SK-N-SH (cell line): ENCODE data around the gene USP36. TPM values are rescaled to one million over a fixed set of nuclear protein-coding genes. Genes with fewer than 3 reads are reported as not detected.

Experiments used
- CTCF ChIA-PET: fragments of 300-600, 350-600 bp; formaldehyde crosslinking; extraction: SDS; loops from one replicate; lab custom pipeline; 2021; lab: Yijun Ruan, JAX
- POLR2A ChIA-PET: fragments of 350-600 bp; sonication (Branson Sonifier 250); formaldehyde crosslinking; extraction: SDS; loops from one replicate; lab custom pipeline; 2020; ENCODE audit warnings: antibody characterized with exemption, inconsistent platforms; lab: Yijun Ruan, JAX
- DNase-seq: peaks from one replicate; pipeline ENCODE4 v3.0.0; 2012
- H2AFZ ChIP-seq: fragments of 200-600 bp; sonication (generic); 2 replicates; pipeline ENCODE4 v1.8.1; 2016; ENCODE audit warnings: antibody characterized with exemption, mild to moderate bottlenecking, low read depth
- H3F3A ChIP-seq: fragments of 200-600 bp; sonication (generic); replicated peaks from 2 replicates; pipeline ENCODE3; 2016; ENCODE audit warnings: antibody characterized with exemption, mild to moderate bottlenecking; ENCODE audit not compliant: insufficient read depth
- H3K27ac ChIP-seq, 2 experiments: fragments of 200-500 bp in 1 of 2; fragments of 200-600 bp in 1 of 2; sonication (Bioruptor generic) in 1 of 2; sonication (generic), shearing (Covaris generic) in 1 of 2; 2 replicates each; pipeline versions ENCODE4 v1.5.1 to v1.6.1; 2014 to 2016; ENCODE audit warnings: low read depth in 2 of 2, inconsistent platforms in 1 of 2, low read length in 1 of 2, mild to moderate bottlenecking in 1 of 2, mixed read lengths in 1 of 2
- H3K27me3 ChIP-seq: fragments of 200-600 bp; sonication (generic), shearing (Covaris generic); 2 replicates; pipeline ENCODE4 v1.6.1; 2016; ENCODE audit warnings: mixed run types; ENCODE audit not compliant: insufficient read depth
- H3K36me3 ChIP-seq, 2 experiments: fragments of 200-500 bp in 1 of 2; fragments of 200-600 bp in 1 of 2; sonication (Bioruptor generic) in 1 of 2; sonication (generic) in 1 of 2; replicated peaks in 1 of 2; 2 replicates each; pipeline versions ENCODE3 to v1.5.1; 2014 to 2016; ENCODE audit warnings: low read length in 1 of 2, mild to moderate bottlenecking in 1 of 2; ENCODE audit not compliant: insufficient read depth in 2 of 2, control insufficient read depth in 1 of 2
- H3K4me1 ChIP-seq, 2 experiments: fragments of 200-500 bp in 1 of 2; fragments of 200-600 bp in 1 of 2; sonication (Bioruptor generic) in 1 of 2; sonication (generic), shearing (Covaris generic) in 1 of 2; 2 replicates each; pipeline versions ENCODE4 v1.5.1 to v1.6.1; 2014 to 2016; ENCODE audit warnings: low read depth in 1 of 2, low read length in 1 of 2, mixed run types in 1 of 2; ENCODE audit not compliant: insufficient read depth in 2 of 2, control insufficient read depth in 1 of 2
- H3K4me2 ChIP-seq: fragments of 200-600 bp; sonication (generic), shearing (Covaris generic); 2 replicates; pipeline ENCODE4 v1.6.1; 2017; ENCODE audit warnings: mixed run types
- H3K4me3 ChIP-seq, 2 experiments: fragments of 200-500 bp in 1 of 2; fragments of 200-600 bp in 1 of 2; sonication (Bioruptor generic) in 1 of 2; sonication (generic), shearing (Covaris generic) in 1 of 2; 2 replicates each; pipeline versions ENCODE4 v1.5.1 to v1.8.1; 2014 to 2016; ENCODE audit warnings: low read depth in 2 of 2, inconsistent platforms in 1 of 2, low read length in 1 of 2, mild to moderate bottlenecking in 1 of 2, mixed read lengths in 1 of 2, moderate library complexity in 1 of 2
- H3K79me2 ChIP-seq: fragments of 200-600 bp; sonication (generic); 2 replicates; pipeline ENCODE4 v1.8.1; 2017; ENCODE audit warnings: mild to moderate bottlenecking; ENCODE audit not compliant: insufficient read depth
- H3K9ac ChIP-seq: fragments of 200-600 bp; sonication (generic); 2 replicates; pipeline ENCODE4 v1.6.1; 2017; ENCODE audit warnings: mixed run types
- H3K9me2 ChIP-seq: fragments of 200-600 bp; sonication (generic); 2 replicates; pipeline ENCODE4 v1.6.1; 2017; ENCODE audit warnings: mixed run types
- H3K9me3 ChIP-seq: fragments of 200-600 bp; sonication (generic); 2 replicates; pipeline ENCODE4 v1.6.1; 2017; ENCODE audit warnings: mixed run types, mild to moderate bottlenecking, moderate library complexity
- H4K20me1 ChIP-seq: fragments of 200-600 bp; sonication (generic); 2 replicates; pipeline ENCODE4 v1.6.1; 2017; ENCODE audit warnings: mild to moderate bottlenecking, mixed run types; ENCODE audit not compliant: insufficient read depth
- EZH2phosphoT487 ChIP-seq: fragments of 200-600 bp; sonication (generic); IDR thresholded peaks from 2 replicates; pipeline ENCODE4 v1.6.1; 2017; ENCODE audit warnings: low read depth, mixed run types, mild to moderate bottlenecking, antibody characterized with exemption, moderate library complexity, borderline replicate concordance
- FOSL2 ChIP-seq: IDR thresholded peaks from 2 replicates; pipeline ENCODE4 v1.4.0; 2012; ENCODE audit warnings: low read depth, mild to moderate bottlenecking, moderate library complexity, borderline replicate concordance
- FOXM1 ChIP-seq: IDR thresholded peaks from 2 replicates; pipeline ENCODE4 v1.4.0; 2012; ENCODE audit warnings: low read depth, mild to moderate bottlenecking
- GABPA ChIP-seq: IDR thresholded peaks from 2 replicates; pipeline ENCODE4 v1.4.0; 2012; ENCODE audit warnings: low read depth, mild to moderate bottlenecking
- GATA2 ChIP-seq: sonication (generic); formaldehyde crosslinking; IDR thresholded peaks from 2 replicates; pipeline ENCODE4 v1.5.0; 2020; ENCODE audit warnings: mild to moderate bottlenecking, missing genetic modification reagents
- NFIC ChIP-seq: IDR thresholded peaks from 2 replicates; pipeline ENCODE4 v1.4.0; 2012; ENCODE audit warnings: borderline replicate concordance
- RAD21 ChIP-seq: IDR thresholded peaks from 2 replicates; pipeline ENCODE4 v1.6.1; 2012; ENCODE audit warnings: mild to moderate bottlenecking, low read length
- RCOR1 ChIP-seq: fragments of 150-350 bp; IDR thresholded peaks from 2 replicates; pipeline ENCODE4 v1.6.1; 2017; ENCODE audit warnings: antibody characterized with exemption, low read length
- SIN3A ChIP-seq: IDR thresholded peaks from 2 replicates; pipeline ENCODE4 v1.6.1; 2012; ENCODE audit warnings: low read depth, mild to moderate bottlenecking, low read length, moderate library complexity, borderline replicate concordance
- SMC3 ChIP-seq: IDR thresholded peaks from 2 replicates; pipeline ENCODE4 v1.6.1; 2012; ENCODE audit warnings: low read depth, low read length, improper control_type of control experiment
- TAF1 ChIP-seq: IDR thresholded peaks from 2 replicates; pipeline ENCODE4 v1.6.1; 2012; ENCODE audit warnings: low read depth, mild to moderate bottlenecking, low read length, moderate library complexity, borderline replicate concordance
- TCF12 ChIP-seq: IDR thresholded peaks from 2 replicates; pipeline ENCODE4 v1.4.0; 2012
- TEAD4 ChIP-seq: IDR thresholded peaks from 2 replicates; pipeline ENCODE4 v1.4.0; 2012; ENCODE audit warnings: mild to moderate bottlenecking, borderline replicate concordance; ENCODE audit not compliant: insufficient read depth
- YY1 ChIP-seq: IDR thresholded peaks from 2 replicates; pipeline ENCODE4 v1.4.0; 2012; ENCODE audit warnings: low read depth, mild to moderate bottlenecking
- WGBS: methylation state at CpG from one replicate; pipeline ENCODE4 v1.1.6; 2017; ENCODE audit warnings: low lambda C conversion rate; 5-methylcytosine and 5-hydroxymethylcytosine counted together
- polyA plus RNA-seq, 3 experiments: library from polyadenylated mRNA; depleted of rRNA; stranded (reverse); fragments of >200 nt; gene quantifications; 2 replicates each; pipeline ENCODE4 v1.2.3, GENCODE V29; 2012
- TF ChIP-seq, protein P1 (sequence below): IDR thresholded peaks from 2 replicates; pipeline ENCODE4; 2012
- TF ChIP-seq, protein P2 (sequence below): fragments of 200-600 bp; sonication (generic); IDR thresholded peaks from 2 replicates; pipeline ENCODE4 v1.6.1; 2017; ENCODE audit warnings: antibody characterized with exemption, mild to moderate bottlenecking, moderate library complexity
- TF ChIP-seq, protein P3 (sequence below): IDR thresholded peaks from 2 replicates; pipeline ENCODE4 v1.6.1; 2012; ENCODE audit warnings: mild to moderate bottlenecking, low read depth, low read length, moderate library complexity
- TF ChIP-seq, protein P4 (sequence below): IDR thresholded peaks from 2 replicates; pipeline ENCODE4 v1.4.0; 2012; ENCODE audit warnings: low read depth, borderline replicate concordance
- TF ChIP-seq, protein P5 (sequence below): IDR thresholded peaks from 2 replicates; pipeline ENCODE4 v1.4.0; 2012; ENCODE audit warnings: low read depth
- TF ChIP-seq, protein P6 (sequence below): IDR thresholded peaks from 2 replicates; pipeline ENCODE4 v1.4.0; 2012; ENCODE audit warnings: low read depth, borderline replicate concordance

The USP36 gene
- polyA plus RNA-seq, 1 of the 3 experiments (the other 2 are of a cell fraction) = 34.6 TPM

DNA sequence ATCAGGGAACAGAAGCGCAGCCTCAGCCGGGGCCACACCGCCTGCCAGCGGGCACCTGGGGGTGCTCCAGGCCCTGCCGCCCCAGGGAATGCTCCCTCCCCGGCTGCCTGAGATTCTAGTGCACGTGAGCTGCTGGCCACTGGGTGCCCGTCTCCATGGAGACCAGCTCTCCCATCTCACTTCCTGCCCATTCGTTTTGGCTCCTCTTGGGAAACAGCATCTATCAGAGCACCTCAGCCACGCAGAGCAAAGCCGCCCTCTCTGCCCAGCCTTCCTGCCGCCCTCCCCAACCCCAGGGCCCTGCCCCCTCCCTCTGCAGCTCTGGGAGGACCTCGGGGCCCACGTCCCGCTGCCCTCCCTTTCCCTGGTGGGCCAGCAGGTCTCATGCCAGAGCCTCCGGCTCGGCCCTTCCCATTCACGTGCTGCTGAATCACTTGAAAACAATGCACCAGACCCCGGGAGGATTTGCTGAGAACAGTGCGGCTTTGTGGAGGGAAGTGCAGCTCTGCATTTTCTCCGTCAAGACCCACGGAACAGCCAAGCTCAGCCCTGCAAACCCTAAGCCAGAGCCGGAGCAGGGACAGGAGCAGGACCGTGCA lies 43.0 kb upstream of the USP36 start (continued):
- TF ChIP-seq NFIC (peak; percentile 74), TCF12 (peak; percentile 93), FOSL2 (peak; percentile 98), GATA2 (CRISPR knock-in tag) (no peak), TEAD4 (peak; percentile 89), GABPA (no peak; the same call in 1 of the 2 replicates), TAF1 (peak; percentile 92)
- TF ChIP-seq, protein P1, sequence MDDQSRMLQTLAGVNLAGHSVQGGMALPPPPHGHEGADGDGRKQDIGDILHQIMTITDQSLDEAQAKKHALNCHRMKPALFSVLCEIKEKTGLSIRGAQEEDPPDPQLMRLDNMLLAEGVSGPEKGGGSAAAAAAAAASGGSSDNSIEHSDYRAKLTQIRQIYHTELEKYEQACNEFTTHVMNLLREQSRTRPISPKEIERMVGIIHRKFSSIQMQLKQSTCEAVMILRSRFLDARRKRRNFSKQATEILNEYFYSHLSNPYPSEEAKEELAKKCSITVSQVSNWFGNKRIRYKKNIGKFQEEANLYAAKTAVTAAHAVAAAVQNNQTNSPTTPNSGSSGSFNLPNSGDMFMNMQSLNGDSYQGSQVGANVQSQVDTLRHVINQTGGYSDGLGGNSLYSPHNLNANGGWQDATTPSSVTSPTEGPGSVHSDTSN = peak; percentile 65
- TF ChIP-seq, protein P2, sequence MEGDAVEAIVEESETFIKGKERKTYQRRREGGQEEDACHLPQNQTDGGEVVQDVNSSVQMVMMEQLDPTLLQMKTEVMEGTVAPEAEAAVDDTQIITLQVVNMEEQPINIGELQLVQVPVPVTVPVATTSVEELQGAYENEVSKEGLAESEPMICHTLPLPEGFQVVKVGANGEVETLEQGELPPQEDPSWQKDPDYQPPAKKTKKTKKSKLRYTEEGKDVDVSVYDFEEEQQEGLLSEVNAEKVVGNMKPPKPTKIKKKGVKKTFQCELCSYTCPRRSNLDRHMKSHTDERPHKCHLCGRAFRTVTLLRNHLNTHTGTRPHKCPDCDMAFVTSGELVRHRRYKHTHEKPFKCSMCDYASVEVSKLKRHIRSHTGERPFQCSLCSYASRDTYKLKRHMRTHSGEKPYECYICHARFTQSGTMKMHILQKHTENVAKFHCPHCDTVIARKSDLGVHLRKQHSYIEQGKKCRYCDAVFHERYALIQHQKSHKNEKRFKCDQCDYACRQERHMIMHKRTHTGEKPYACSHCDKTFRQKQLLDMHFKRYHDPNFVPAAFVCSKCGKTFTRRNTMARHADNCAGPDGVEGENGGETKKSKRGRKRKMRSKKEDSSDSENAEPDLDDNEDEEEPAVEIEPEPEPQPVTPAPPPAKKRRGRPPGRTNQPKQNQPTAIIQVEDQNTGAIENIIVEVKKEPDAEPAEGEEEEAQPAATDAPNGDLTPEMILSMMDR = 0 out of 2 replicates have a peak, but pooled peaks have one; percentile 11

DNA sequence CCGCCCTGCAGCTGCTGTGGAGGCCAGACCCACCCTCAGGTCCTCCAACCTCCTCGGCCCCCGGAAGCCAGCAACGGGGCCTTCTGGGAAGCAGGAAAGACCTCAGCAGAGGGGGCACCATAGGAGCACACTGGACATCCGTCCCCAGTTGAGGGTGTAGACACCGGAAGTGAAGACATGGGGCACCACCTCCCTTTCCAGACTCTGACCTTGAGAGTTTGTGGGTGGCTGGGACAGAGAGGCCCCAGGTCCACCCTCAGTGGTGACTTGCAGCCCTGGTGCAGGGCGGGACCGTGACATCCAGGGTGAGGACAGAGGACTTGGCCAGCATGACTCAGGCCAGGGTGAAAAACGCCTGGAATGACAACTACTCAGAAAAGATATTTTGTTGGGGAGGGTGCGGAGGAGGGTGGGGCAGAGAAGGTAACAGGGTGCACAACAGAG lies 42.5 kb upstream of the USP36 start:
- peaks cover 0 to 3% of the 10 kb centered on the region in 2 experiments for H3K36me3 ChIP-seq
- H2AFZ ChIP-seq = no peak overlapping the region
- DNase-seq = peak; percentile 94
- peak overlapping the region; percentile 99 to 100 for H3K27ac ChIP-seq
- H3K4me3 ChIP-seq = peak overlapping the region; percentile 34 to 58
- ChIA-PET CTCF (interaction anchor here (0.7 to 8.5 kb wide), 12 partner anchors 9 to 94 kb away, joined by 3 to 68 read pairs (median 4); no protein-coding TSS in a partner anchor), POLR2A (interaction anchor here (0.6 to 2.9 kb wide), 12 partner anchors 9 to 295 kb away, joined by 3 to 35 read pairs (median 4); no protein-coding TSS in a partner anchor)
- no peaks in the 10 kb centered on the region; the same call in 1 of the 2 replicates for H4K20me1 ChIP-seq
- H3K9me2 ChIP-seq = no peaks in the 10 kb centered on the region
- H3K9ac ChIP-seq = peak overlapping the region; percentile 85
- peaks cover 40% of the 10 kb centered on the region for H3F3A ChIP-seq
- 8% methylated on average over 10 of the region's 10 CpGs for WGBS
- no peaks in the 10 kb centered on the region for H3K27me3 ChIP-seq
- H3K79me2 ChIP-seq = peaks cover 93% of the 10 kb centered on the region
- H3K9me3 ChIP-seq = no peaks in the 10 kb centered on the region
- H3K4me2 ChIP-seq = peak overlapping the region; percentile 94
- peaks cover 32 to 78% of the 10 kb centered on the region in 2 experiments for H3K4me1 ChIP-seq
- TF ChIP-seq, protein P3, sequence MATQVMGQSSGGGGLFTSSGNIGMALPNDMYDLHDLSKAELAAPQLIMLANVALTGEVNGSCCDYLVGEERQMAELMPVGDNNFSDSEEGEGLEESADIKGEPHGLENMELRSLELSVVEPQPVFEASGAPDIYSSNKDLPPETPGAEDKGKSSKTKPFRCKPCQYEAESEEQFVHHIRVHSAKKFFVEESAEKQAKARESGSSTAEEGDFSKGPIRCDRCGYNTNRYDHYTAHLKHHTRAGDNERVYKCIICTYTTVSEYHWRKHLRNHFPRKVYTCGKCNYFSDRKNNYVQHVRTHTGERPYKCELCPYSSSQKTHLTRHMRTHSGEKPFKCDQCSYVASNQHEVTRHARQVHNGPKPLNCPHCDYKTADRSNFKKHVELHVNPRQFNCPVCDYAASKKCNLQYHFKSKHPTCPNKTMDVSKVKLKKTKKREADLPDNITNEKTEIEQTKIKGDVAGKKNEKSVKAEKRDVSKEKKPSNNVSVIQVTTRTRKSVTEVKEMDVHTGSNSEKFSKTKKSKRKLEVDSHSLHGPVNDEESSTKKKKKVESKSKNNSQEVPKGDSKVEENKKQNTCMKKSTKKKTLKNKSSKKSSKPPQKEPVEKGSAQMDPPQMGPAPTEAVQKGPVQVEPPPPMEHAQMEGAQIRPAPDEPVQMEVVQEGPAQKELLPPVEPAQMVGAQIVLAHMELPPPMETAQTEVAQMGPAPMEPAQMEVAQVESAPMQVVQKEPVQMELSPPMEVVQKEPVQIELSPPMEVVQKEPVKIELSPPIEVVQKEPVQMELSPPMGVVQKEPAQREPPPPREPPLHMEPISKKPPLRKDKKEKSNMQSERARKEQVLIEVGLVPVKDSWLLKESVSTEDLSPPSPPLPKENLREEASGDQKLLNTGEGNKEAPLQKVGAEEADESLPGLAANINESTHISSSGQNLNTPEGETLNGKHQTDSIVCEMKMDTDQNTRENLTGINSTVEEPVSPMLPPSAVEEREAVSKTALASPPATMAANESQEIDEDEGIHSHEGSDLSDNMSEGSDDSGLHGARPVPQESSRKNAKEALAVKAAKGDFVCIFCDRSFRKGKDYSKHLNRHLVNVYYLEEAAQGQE = peak; percentile 8; the same call in 1 of the 2 replicates
- TF ChIP-seq SIN3A = no peak
- TF ChIP-seq, protein P4, sequence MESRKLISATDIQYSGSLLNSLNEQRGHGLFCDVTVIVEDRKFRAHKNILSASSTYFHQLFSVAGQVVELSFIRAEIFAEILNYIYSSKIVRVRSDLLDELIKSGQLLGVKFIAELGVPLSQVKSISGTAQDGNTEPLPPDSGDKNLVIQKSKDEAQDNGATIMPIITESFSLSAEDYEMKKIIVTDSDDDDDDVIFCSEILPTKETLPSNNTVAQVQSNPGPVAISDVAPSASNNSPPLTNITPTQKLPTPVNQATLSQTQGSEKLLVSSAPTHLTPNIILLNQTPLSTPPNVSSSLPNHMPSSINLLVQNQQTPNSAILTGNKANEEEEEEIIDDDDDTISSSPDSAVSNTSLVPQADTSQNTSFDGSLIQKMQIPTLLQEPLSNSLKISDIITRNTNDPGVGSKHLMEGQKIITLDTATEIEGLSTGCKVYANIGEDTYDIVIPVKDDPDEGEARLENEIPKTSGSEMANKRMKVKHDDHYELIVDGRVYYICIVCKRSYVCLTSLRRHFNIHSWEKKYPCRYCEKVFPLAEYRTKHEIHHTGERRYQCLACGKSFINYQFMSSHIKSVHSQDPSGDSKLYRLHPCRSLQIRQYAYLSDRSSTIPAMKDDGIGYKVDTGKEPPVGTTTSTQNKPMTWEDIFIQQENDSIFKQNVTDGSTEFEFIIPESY = 0 out of 2 replicates have a peak, but pooled peaks have one; percentile 5
- TF ChIP-seq TCF12 = no peak
- TF ChIP-seq GABPA = peak; percentile 88
- no peak; the same call in 1 of the 2 replicates for TF ChIP-seq NFIC
- no peak for TF ChIP-seq RAD21
- TF ChIP-seq GATA2 (CRISPR knock-in tag) = no peak; the same call in 1 of the 2 replicates
- TF ChIP-seq, protein P5, sequence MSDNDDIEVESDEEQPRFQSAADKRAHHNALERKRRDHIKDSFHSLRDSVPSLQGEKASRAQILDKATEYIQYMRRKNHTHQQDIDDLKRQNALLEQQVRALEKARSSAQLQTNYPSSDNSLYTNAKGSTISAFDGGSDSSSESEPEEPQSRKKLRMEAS = peak; percentile 58; the same call in 1 of the 2 replicates
- TF ChIP-seq EZH2phosphoT487 = no peak
- no peak for TF ChIP-seq RCOR1
- TF ChIP-seq, protein P6, sequence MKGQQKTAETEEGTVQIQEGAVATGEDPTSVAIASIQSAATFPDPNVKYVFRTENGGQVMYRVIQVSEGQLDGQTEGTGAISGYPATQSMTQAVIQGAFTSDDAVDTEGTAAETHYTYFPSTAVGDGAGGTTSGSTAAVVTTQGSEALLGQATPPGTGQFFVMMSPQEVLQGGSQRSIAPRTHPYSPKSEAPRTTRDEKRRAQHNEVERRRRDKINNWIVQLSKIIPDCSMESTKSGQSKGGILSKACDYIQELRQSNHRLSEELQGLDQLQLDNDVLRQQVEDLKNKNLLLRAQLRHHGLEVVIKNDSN = no peak
- TF ChIP-seq SMC3 = peak; percentile 16; the same call in 1 of the 2 replicates
- TF ChIP-seq FOXM1 = 0 out of 2 replicates have a peak, but pooled peaks have one; percentile 17
- TF ChIP-seq YY1 = no peak; the same call in 1 of the 2 replicates
